Liver (tissue), 9 donors: ENCODE data around the gene KCNC4. TPM values are rescaled to one million over a fixed set of nuclear protein-coding genes. Genes with fewer than 3 reads are reported as not detected.

Experiments used
- DNase-seq: peaks from one replicate; pipeline ENCODE4 v3.0.0-alpha.2; 2017; ENCODE audit warnings: low spot score
- H3K27ac ChIP-seq, 2 donors: one replicate each; pipeline ENCODE4 v1.7.0; 2013; ENCODE audit warnings: inconsistent platforms in 2 of 2, low read length in 2 of 2, control low read depth in 1 of 2, low read depth in 1 of 2, mild to moderate bottlenecking in 1 of 2
- H3K27me3 ChIP-seq, 4 donors: one replicate each; pipeline versions ENCODE4 v1.6.1 to v1.7.0; 2013; ENCODE audit warnings: low read length in 3 of 4, inconsistent platforms in 1 of 4, mild to moderate bottlenecking in 1 of 4, moderate library complexity in 1 of 4; ENCODE audit not compliant: control insufficient read depth in 4 of 4, insufficient read depth in 4 of 4
- H3K36me3 ChIP-seq, 4 donors: one replicate each; pipeline versions ENCODE4 v1.6.1 to v1.7.0; 2013; ENCODE audit warnings: low read length in 3 of 4, mild to moderate bottlenecking in 3 of 4, low read depth in 1 of 4, moderate library complexity in 1 of 4; ENCODE audit not compliant: control insufficient read depth in 4 of 4, insufficient read depth in 3 of 4
- H3K4me1 ChIP-seq, 4 donors: one replicate each; pipeline versions ENCODE4 v1.6.1 to v1.7.0; 2013; ENCODE audit warnings: low read length in 3 of 4, mild to moderate bottlenecking in 3 of 4, moderate library complexity in 1 of 4; ENCODE audit not compliant: control insufficient read depth in 4 of 4, insufficient read depth in 4 of 4
- H3K4me3 ChIP-seq, 3 donors: one replicate each; pipeline versions ENCODE4 v1.6.1 to v1.7.0; 2013; ENCODE audit warnings: low read length in 3 of 3, control low read depth in 1 of 3, low read depth in 1 of 3, mild to moderate bottlenecking in 1 of 3
- H3K9ac ChIP-seq, 2 donors: one replicate each; pipeline ENCODE4 v1.7.0; 2013; ENCODE audit warnings: low read length in 2 of 2, mild to moderate bottlenecking in 2 of 2, moderate library complexity in 2 of 2, control low read depth in 1 of 2, low read depth in 1 of 2
- H3K9me3 ChIP-seq, 4 donors: one replicate each; pipeline versions ENCODE4 v1.6.1 to v1.7.0; 2013; ENCODE audit warnings: low read length in 3 of 4; ENCODE audit not compliant: control insufficient read depth in 4 of 4
- ATF3 ChIP-seq: IDR thresholded peaks from 2 replicates; pipeline ENCODE4 v1.6.1; 2016; ENCODE audit warnings: antibody characterized with exemption
- CTCF ChIP-seq: fragments of 150-350 bp; IDR thresholded peaks from 2 replicates; pipeline ENCODE4 v1.5.1; 2017; ENCODE audit warnings: improper control_type of control experiment, low read depth, low read length; ENCODE audit not compliant: missing input control
- EGR1 ChIP-seq, 2 donors: IDR thresholded peaks; 2 replicates each; pipeline ENCODE4 v1.6.1; 2016 to 2018; ENCODE audit warnings: antibody characterized with exemption in 2 of 2, low read depth in 2 of 2
- FOXA1 ChIP-seq: IDR thresholded peaks from 2 replicates; pipeline ENCODE4 v1.6.1; 2016; ENCODE audit warnings: antibody characterized with exemption
- FOXA2 ChIP-seq: IDR thresholded peaks from 2 replicates; pipeline ENCODE4 v1.6.1; 2016; ENCODE audit warnings: antibody characterized with exemption
- GABPA ChIP-seq, 2 donors: IDR thresholded peaks in 1 of 2; conservative IDR thresholded peaks in 1 of 2; 2 replicates each; pipeline ENCODE4 v1.6.1; 2016; ENCODE audit warnings: antibody characterized with exemption in 2 of 2, mild to moderate bottlenecking in 1 of 2, moderate library complexity in 1 of 2
- HNF4A ChIP-seq, 2 donors: conservative IDR thresholded peaks; 2 replicates each; pipeline ENCODE4 v1.6.1; 2016; ENCODE audit warnings: antibody characterized with exemption in 2 of 2, mild to moderate bottlenecking in 2 of 2
- HNF4G ChIP-seq: IDR thresholded peaks from 2 replicates; pipeline ENCODE4 v1.6.1; 2016; ENCODE audit warnings: antibody characterized with exemption
- JUND ChIP-seq, 2 donors: IDR thresholded peaks; 2 replicates each; pipeline ENCODE4 v1.6.1; 2016; ENCODE audit warnings: antibody characterized with exemption in 2 of 2
- MAX ChIP-seq: IDR thresholded peaks from 2 replicates; pipeline ENCODE4 v1.6.1; 2016; ENCODE audit warnings: antibody characterized with exemption
- NR2F2 ChIP-seq: IDR thresholded peaks from 2 replicates; pipeline ENCODE4 v1.6.1; 2016; ENCODE audit warnings: antibody characterized with exemption
- RAD21 ChIP-seq, 2 donors: IDR thresholded peaks; 2 replicates each; pipeline ENCODE4 v1.6.1; 2016; ENCODE audit warnings: antibody characterized with exemption in 2 of 2, mild to moderate bottlenecking in 2 of 2
- REST ChIP-seq: IDR thresholded peaks from 2 replicates; pipeline ENCODE4 v1.6.1; 2016; ENCODE audit warnings: antibody characterized with exemption, mild to moderate bottlenecking
- RXRA ChIP-seq, 2 donors: IDR thresholded peaks; 2 replicates each; pipeline ENCODE4 v1.6.1; 2017 to 2018; ENCODE audit warnings: antibody characterized with exemption in 2 of 2, mild to moderate bottlenecking in 1 of 2
- SP1 ChIP-seq: IDR thresholded peaks from 2 replicates; pipeline ENCODE4 v1.6.1; 2018; ENCODE audit warnings: antibody characterized with exemption, mild to moderate bottlenecking
- TAF1 ChIP-seq: conservative IDR thresholded peaks from 2 replicates; pipeline ENCODE4 v1.6.1; 2016; ENCODE audit warnings: antibody characterized with exemption, mild to moderate bottlenecking
- YY1 ChIP-seq: IDR thresholded peaks from 2 replicates; pipeline ENCODE4 v1.6.1; 2016; ENCODE audit warnings: antibody characterized with exemption, mild to moderate bottlenecking
- ZBTB33 ChIP-seq: IDR thresholded peaks from 2 replicates; pipeline ENCODE4 v1.6.1; 2016; ENCODE audit warnings: antibody characterized with exemption
- WGBS: extraction: QIAGEN DNeasy Blood & Tissue Kit; methylation state at CpG from one replicate; pipeline ENCODE4 v1.1.7; 2013; 5-methylcytosine and 5-hydroxymethylcytosine counted together
- polyA plus RNA-seq, 2 donors: library from polyadenylated mRNA; stranded (reverse) in 1 of 2; unstranded in 1 of 2; fragments of 200-250 nt in 1 of 2; fragments of >200 nt in 1 of 2; fragmentation: Nextera tagmentation in 1 of 2; extraction: Ambion mirVana in 1 of 2; gene quantifications; one replicate each; pipeline versions ENCODE4 v1.2.1 to v1.2.3, GENCODE V29; 2013 to 2015
- total RNA-seq, 2 donors: library from RNA; depleted of rRNA; stranded (reverse); fragments of >200 nt; gene quantifications; one replicate each; pipeline ENCODE4 v1.2.3, GENCODE V29; 2014
- donor health status: healthy.
- donor health status: healthy.
- donor health status: healthy.
- donor health status: healthy.
- donor health status: healthy.

Gene KCNC4
- total and polyA plus RNA-seq, 4 donors, result 0.46 to 2.5 (median 1.5) TPM

GRCh38 chr1:110216844-110217444 lies 6.8 kb downstream of the KCNC4 start:
- DNase-seq, result no peak
- H3K27me3 ChIP-seq, result no peaks in the 10 kb centered on the region
- H3K4me1 ChIP-seq, result peaks cover 0 to 3% (median under 1%) of the 10 kb centered on the region in 4 donors
- no peaks in the 10 kb centered on the region for H3K9me3 ChIP-seq
- no peak overlapping the region for H3K27ac ChIP-seq
- H3K4me3 ChIP-seq, result no peak overlapping the region
- WGBS, result 92% methylated on average over 6 of the region's 6 CpGs
- TF ChIP-seq SP1 (no peak), HNF4A (conservative IDR thresholded peaks at IDR 0.05) (no peak), FOXA2 (no peak), YY1 (no peak), EGR1 (IDR thresholded peaks at IDR 0.05; ENCODE audit: low read depth in 2 of 2) (no peak), ATF3 (no peak), GABPA (IDR thresholded peaks at IDR 0.05 in 1 of 2, conservative IDR thresholded peaks at IDR 0.05 in 1 of 2) (no peak), CTCF (no peak), RAD21 (IDR thresholded peaks at IDR 0.05) (no peak), TAF1 (no peak), ZBTB33 (no peak), MAX (no peak), NR2F2 (no peak), HNF4G (no peak), JUND (IDR thresholded peaks at IDR 0.05) (no peak), RXRA (IDR thresholded peaks at IDR 0.05) (no peak), REST (no peak), FOXA1 (no peak)
- H3K9ac ChIP-seq, result no peak overlapping the region
- no peaks in the 10 kb centered on the region for H3K36me3 ChIP-seq
